OCI-LY7 (cell line): ENCODE measurements around the gene MAP3K14.

Source experiments
- CTCF ChIP-seq: fragments of 200-600 bp; sonication (generic); conservative IDR thresholded peaks from 2 replicates; pipeline ENCODE4 v1.5.1; 2014; ENCODE audit warnings: mild to moderate bottlenecking, antibody characterized with exemption, low read length, moderate library complexity, mixed read lengths
- EZH2phosphoT487 ChIP-seq: fragments of 200-600 bp; sonication (generic); IDR thresholded peaks from 2 replicates; pipeline ENCODE4 v1.6.1; 2018; ENCODE audit warnings: low read depth, borderline replicate concordance, mild to moderate bottlenecking, mixed run types, antibody characterized with exemption, low read length, moderate library complexity, mixed read lengths

- TF ChIP-seq EZH2phosphoT487, result no peak
- TF ChIP-seq CTCF, result no peak
Observed at GRCh38 chr17:45267436-45268055, 49.3 kb downstream of the MAP3K14 start.
